Progenitor cell of endocrine pancreas (in vitro differentiated cells): ENCODE measurements around the gene SNX1. TPM values are rescaled to one million over a fixed set of nuclear protein-coding genes. Genes with fewer than 3 reads are reported as not detected.
A peak's percentile ranks its signal among the peaks of the same experiment; 100 is the strongest.

ENCODE experiments used
- DNase-seq: peaks from one replicate; pipeline ENCODE4 v3.0.0; 2021; ENCODE audit warnings: low spot score; ENCODE audit not compliant: unreplicated experiment
- H3K27ac Mint-ChIP-seq: 2 replicates; pipeline ENCODE4 v1.8.0; 2021; ENCODE audit warnings: mild to moderate bottlenecking, moderate library complexity, mixed read lengths
- H3K27me3 Mint-ChIP-seq: 2 replicates; pipeline ENCODE4 v1.8.0; 2021; ENCODE audit warnings: mixed read lengths
- H3K36me3 Mint-ChIP-seq: 2 replicates; pipeline ENCODE4 v1.8.0; 2022; ENCODE audit warnings: mixed read lengths; ENCODE audit not compliant: insufficient read depth
- H3K4me1 Mint-ChIP-seq: 2 replicates; pipeline ENCODE4 v1.8.0; 2021; ENCODE audit warnings: low read depth, mixed read lengths
- H3K4me3 Mint-ChIP-seq: 2 replicates; pipeline ENCODE4 v1.8.0; 2021; ENCODE audit warnings: low read depth, mild to moderate bottlenecking, moderate library complexity, mixed read lengths
- H3K9me3 Mint-ChIP-seq: 2 replicates; pipeline ENCODE4 v1.8.0; 2021; ENCODE audit warnings: low read depth, mixed read lengths
- CTCF ChIP-seq: fragments of 200-600 bp; sonication (generic); IDR thresholded peaks from one replicate; pipeline ENCODE4 v1.5.0; 2021; ENCODE audit warnings: antibody characterized with exemption, mild to moderate bottlenecking; ENCODE audit not compliant: unreplicated experiment
- total RNA-seq: library from RNA; stranded (reverse); gene quantifications from 2 replicates; pipeline ENCODE4 v1.2.1, GENCODE V29; 2021

The SNX1 gene
- total RNA-seq, 1 donor from 2014 or later = 91.4 TPM

GRCh38 chr15:64163659-64164362, 68.0 kb downstream of the SNX1 start:
- Mint-ChIP-seq H3K36me3 (peaks cover 13% of the 10 kb centered on the region), H3K4me3 (peak overlapping the region; percentile 75), H3K9me3 (no peaks in the 10 kb centered on the region), H3K27ac (peak overlapping the region; percentile 96), H3K4me1 (peaks cover 24% of the 10 kb centered on the region), H3K27me3 (no peaks in the 10 kb centered on the region)
- no peak for TF ChIP-seq CTCF
- DNase-seq = no peak

- no peaks in the 10 kb centered on the region for H3K9me3 Mint-ChIP-seq
- H3K27ac Mint-ChIP-seq = no peak overlapping the region
- TF ChIP-seq CTCF = no peak
- peaks cover 10% of the 10 kb centered on the region for H3K36me3 Mint-ChIP-seq
- H3K4me3 Mint-ChIP-seq = no peak overlapping the region
- no peak for DNase-seq
- peaks cover 22% of the 10 kb centered on the region for H3K4me1 Mint-ChIP-seq
- H3K27me3 Mint-ChIP-seq = no peaks in the 10 kb centered on the region
Measured at GRCh38 chr15:64164436-64164835, 68.7 kb downstream of the SNX1 start.

- Mint-ChIP-seq H3K27me3 (no peaks in the 10 kb centered on the region), H3K4me3 (no peak overlapping the region), H3K4me1 (peaks cover 18% of the 10 kb centered on the region), H3K27ac (no peak overlapping the region), H3K36me3 (peaks cover 9% of the 10 kb centered on the region), H3K9me3 (no peaks in the 10 kb centered on the region)
- no peak for DNase-seq
- no peak for TF ChIP-seq CTCF
Measured at GRCh38 chr15:64166102-64166890, 70.5 kb downstream of the SNX1 start.

- Mint-ChIP-seq H3K9me3 (no peaks in the 10 kb centered on the region), H3K36me3 (peaks cover 8% of the 10 kb centered on the region), H3K4me3 (peak overlapping the region; percentile 45), H3K4me1 (peaks cover 36% of the 10 kb centered on the region), H3K27ac (peak overlapping the region; percentile 71), H3K27me3 (no peaks in the 10 kb centered on the region)
- DNase-seq = no peak
- no peak for TF ChIP-seq CTCF
Measured at GRCh38 chr15:64180235-64180824, 84.5 kb downstream of the SNX1 start.

GRCh38 chr15:64182859-64183370, 87.1 kb downstream of the SNX1 start:
- no peaks in the 10 kb centered on the region for H3K27me3 Mint-ChIP-seq
- no peak for DNase-seq
- peak overlapping the region; percentile 24 for H3K27ac Mint-ChIP-seq
- no peak for TF ChIP-seq CTCF
- H3K36me3 Mint-ChIP-seq = peaks cover 4% of the 10 kb centered on the region
- no peaks in the 10 kb centered on the region for H3K9me3 Mint-ChIP-seq
- peaks cover 34% of the 10 kb centered on the region for H3K4me1 Mint-ChIP-seq
- no peak overlapping the region for H3K4me3 Mint-ChIP-seq
